ENCODE results near the gene MFSD6L.

MFSD6L gene

DNA sequence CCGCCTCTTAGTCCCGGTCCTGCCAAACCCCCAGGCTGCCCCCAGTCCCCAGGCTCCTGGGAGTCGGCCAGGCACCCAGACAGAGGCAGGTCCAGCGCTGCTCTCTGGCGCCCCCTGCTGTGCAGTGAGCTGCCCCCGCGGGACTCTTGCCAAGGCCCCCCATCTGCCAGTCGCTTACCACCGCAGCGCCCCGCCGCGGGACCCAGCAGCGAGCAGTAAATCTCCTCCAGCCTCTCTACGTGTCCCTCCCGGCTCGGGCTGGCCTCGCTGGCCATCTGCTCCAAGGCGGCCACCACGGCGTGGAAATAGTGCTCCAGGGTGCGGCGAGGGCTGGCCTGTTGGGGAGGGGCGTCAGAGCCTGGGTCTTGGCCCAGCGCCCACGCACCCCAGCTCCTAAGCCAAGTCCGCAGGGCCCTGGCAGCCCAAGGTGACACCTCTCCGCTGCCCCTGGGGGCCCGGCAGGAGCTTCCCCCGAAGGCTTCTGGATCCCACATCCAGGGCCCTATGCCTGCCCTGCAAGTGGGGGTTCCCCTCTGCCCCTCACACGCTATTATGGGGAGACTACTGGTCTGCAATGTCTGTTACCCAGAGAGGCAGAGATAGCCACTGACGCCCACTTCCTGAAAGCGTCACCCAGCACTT is 33.7 kb upstream of the MFSD6L start:
- no peak for TF ChIP-seq POLR2A (IDR thresholded peaks at IDR 0.05; ENCODE audit: low read length)
- no peak for TF ChIP-seq GATA1 (IDR thresholded peaks at IDR 0.05; ENCODE audit: low read depth, low read length)
- DNase-seq = peak; percentile 33 to 51

GRCh38 chr17:8831234-8831849 is 32.2 kb upstream of the MFSD6L start:
- DNase-seq = no peak
- no peak for TF ChIP-seq POLR2A (IDR thresholded peaks at IDR 0.05; ENCODE audit: low read length)
- TF ChIP-seq GATA1 (IDR thresholded peaks at IDR 0.05; ENCODE audit: low read depth, low read length) = no peak

GRCh38 chr17:8830141-8830540 is 31.0 kb upstream of the MFSD6L start:
- no peak for TF ChIP-seq POLR2A (IDR thresholded peaks at IDR 0.05; ENCODE audit: low read length)
- no peak for TF ChIP-seq GATA1 (IDR thresholded peaks at IDR 0.05; ENCODE audit: low read depth, low read length)

GRCh38 chr17:8829036-8829941 is 30.1 kb upstream of the MFSD6L start:
- TF ChIP-seq POLR2A (IDR thresholded peaks at IDR 0.05; ENCODE audit: low read length) (no peak), GATA1 (IDR thresholded peaks at IDR 0.05; ENCODE audit: low read depth, low read length) (no peak)
- DNase-seq = no peak

More at GRCh38 chr17:8830141-8830540, 31.0 kb upstream of the MFSD6L start:
- DNase-seq = no peak

DNA sequence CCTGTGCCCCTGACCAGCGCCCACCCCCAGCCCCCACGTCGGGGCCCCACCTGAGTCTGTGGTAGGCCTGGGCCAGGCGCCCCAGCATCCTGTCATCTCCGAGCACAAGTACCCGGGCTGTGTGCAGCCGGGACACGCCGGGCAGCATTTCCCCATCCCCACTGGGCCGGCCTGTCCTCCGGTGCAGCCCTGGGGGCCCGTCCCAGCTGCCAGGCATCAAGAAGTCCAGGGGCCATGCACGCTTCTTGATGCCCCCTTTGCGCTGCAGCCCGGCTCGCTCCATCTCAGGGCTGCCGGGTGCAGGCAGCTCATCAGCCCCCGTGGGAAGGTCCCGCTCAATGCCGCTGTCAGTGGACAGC is 29.3 kb upstream of the MFSD6L start:
- no peak for TF ChIP-seq POLR2A (IDR thresholded peaks at IDR 0.05; ENCODE audit: low read length)
- TF ChIP-seq GATA1 (IDR thresholded peaks at IDR 0.05; ENCODE audit: low read depth, low read length) = no peak

DNA sequence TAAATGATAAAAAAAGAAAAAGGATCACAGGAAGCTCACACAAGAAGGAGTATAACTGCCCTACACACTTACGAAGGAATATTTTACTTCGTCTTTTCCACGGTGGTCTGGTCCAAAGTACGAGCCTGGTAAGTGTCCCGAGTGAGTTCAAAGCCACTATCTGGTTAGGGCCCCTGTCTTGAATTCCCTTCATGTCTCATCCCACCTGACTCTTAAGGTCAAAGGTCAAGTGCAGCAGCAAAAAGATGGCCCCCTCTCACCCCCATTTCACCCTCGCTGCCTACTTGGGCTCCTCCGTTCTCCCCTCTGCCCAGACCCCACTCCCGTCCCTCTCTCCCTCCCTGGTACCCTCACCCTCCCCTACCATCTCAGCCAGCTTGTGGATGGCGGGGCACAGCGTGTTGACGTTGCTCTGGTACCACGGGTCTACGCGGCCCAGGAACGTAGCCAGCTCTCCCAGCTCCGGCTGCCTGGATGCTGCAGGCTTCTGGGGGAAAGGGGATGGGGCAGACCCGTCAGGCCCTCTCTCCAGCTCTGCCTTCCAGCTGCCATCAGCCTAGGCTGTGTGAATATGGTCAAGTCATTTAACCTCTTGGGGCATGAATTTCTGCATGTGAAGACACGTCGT is 27.8 kb upstream of the MFSD6L start:
- TF ChIP-seq POLR2A (IDR thresholded peaks at IDR 0.05; ENCODE audit: low read length) (no peak), GATA1 (IDR thresholded peaks at IDR 0.05; ENCODE audit: low read depth, low read length) (no peak)
- no peak for DNase-seq

More for the DNA sequence above, 29.3 kb upstream of the MFSD6L start:
- no peak for DNase-seq

DNA sequence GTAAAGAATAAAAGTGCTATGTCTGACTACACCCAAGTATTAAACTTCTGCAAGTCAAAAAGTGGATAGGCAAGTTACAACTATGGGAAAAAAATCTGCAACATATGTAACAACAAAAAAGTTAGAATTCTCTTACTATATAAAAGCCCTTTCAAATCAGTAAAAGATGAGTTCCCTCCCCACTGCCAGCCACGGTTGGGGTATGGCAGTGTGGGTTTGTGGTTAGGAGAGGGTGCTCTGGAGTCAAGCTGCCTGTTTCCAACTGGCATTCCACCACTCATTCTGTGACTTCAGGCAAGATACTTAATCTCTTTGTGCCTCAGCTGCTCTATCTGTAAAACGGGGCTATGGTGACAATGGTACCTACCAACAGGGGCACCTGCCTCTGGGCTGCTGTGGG is 26.6 kb upstream of the MFSD6L start:
- TF ChIP-seq GATA1 (IDR thresholded peaks at IDR 0.05; ENCODE audit: low read depth, low read length) (no peak), POLR2A (IDR thresholded peaks at IDR 0.05; ENCODE audit: low read length) (no peak)
- DNase-seq = no peak

DNA sequence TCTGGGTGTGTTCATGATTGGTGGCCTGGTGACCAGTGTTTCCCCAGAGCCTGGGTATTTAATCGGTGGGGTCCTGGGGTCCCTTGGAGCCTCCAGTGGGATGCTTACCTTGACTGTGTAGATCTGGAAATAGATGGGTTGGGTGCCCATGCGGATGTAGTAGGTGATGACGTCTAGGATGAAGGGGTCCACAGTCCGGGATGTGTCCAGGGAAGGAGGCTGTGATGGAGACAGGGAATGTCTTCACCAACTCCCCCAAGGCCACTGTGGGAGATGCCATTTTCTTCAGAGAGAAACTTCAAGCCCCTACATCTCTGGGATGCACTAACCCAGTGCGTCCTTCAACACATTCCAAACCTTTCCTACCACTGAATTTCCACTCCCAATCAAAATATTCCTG is 24.1 kb upstream of the MFSD6L start:
- TF ChIP-seq GATA1 (IDR thresholded peaks at IDR 0.05; ENCODE audit: low read depth, low read length) = no peak

DNA sequence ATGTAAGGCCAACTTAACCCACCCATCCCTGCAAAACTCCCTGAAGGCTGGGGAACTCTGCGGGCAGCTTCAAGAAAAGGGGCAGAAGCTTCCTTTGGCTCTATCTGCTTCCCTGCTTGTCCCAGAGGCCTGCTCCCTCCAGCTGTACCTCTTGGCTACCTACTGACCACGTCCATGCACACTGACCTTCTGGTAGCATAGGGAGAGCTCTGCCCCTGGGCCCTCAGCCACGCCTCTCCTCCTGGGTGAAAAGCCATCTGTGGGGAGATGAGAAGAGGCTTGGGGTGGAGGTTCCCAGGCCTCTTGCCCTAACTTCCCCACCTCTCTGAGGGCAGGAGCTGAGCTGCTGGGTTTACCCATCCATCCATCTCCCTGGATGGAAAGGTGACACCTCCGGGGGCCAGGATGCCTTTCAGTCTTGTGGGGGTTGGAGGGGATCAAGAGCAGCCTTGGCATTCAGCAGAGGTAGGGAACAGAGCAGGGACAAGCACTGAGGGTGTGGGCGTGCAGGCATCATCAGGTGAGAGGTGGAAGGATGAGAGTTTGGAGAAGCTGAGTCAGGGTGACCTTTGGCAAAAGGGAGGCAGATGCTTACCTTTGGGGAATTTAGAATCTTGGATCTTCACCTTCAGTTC is 23.4 kb upstream of the MFSD6L start:
- TF ChIP-seq GATA1 (IDR thresholded peaks at IDR 0.05; ENCODE audit: low read depth, low read length) = no peak
- TF ChIP-seq POLR2A (IDR thresholded peaks at IDR 0.05; ENCODE audit: low read length) = no peak
- no peak for DNase-seq

More for the DNA sequence above, 24.1 kb upstream of the MFSD6L start:
- no peak for DNase-seq

DNA sequence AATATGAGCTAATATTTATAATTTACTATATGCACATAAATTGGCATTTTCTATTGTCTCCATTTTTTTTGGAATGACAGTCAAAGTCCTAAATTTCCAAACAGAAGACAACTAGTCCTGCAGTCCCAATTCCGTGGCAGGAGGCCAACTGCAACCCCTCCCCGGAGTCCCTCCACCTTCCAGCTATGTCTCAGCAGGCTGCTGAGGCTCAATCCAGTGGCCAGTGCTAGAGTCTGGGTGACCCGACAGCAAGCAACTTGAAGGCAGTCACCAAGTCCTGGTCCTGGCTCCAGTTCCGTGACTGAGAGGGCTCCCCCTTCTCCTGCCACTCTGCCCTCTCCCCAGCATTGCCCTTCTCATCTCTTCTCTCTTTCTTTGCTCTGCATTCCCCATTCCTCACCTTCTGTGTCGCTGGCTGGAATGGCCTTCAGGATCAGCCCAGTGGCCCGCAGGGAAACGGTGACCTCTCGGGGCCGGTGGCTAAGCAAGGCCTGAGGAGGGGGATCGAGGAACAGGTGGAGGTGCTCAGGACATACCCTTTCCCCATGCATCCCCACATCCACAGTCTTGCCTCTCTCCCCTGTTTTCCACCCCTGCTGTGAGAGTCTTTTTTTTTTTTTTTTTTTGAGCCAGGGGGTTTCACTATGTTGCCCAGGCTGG is 22.4 kb upstream of the MFSD6L start:
- no peak for DNase-seq
- TF ChIP-seq POLR2A (IDR thresholded peaks at IDR 0.05; ENCODE audit: low read length) (no peak), GATA1 (IDR thresholded peaks at IDR 0.05; ENCODE audit: low read depth, low read length) (no peak)

GRCh38 chr17:8820311-8821010 is 21.3 kb upstream of the MFSD6L start:
- no peak for TF ChIP-seq POLR2A (IDR thresholded peaks at IDR 0.05; ENCODE audit: low read length)
- TF ChIP-seq GATA1 (IDR thresholded peaks at IDR 0.05; ENCODE audit: low read depth, low read length) = no peak
- no peak for DNase-seq

- no peak for DNase-seq
- no peak for TF ChIP-seq GATA1 (IDR thresholded peaks at IDR 0.05; ENCODE audit: low read depth, low read length)
- no peak for TF ChIP-seq POLR2A (IDR thresholded peaks at IDR 0.05; ENCODE audit: low read length)
These were observed 19.6 kb upstream of the MFSD6L start for GRCh38 chr17:8818654-8819330.
